Smooth muscle cell (in vitro differentiated cells): ENCODE data around the gene JAK3. TPM values are rescaled to one million over a fixed set of nuclear protein-coding genes. Genes with fewer than 3 reads are reported as not detected.

Experiments
- DNase-seq: peaks from one replicate; lab custom pipeline; 2025; ENCODE audit not compliant: unreplicated experiment; lab: John Stamatoyannopoulos, UW
- H2AFZ ChIP-seq: fragments of 200-600 bp; sonication (generic); 2 replicates; pipeline ENCODE4 v1.6.0; 2016; ENCODE audit warnings: antibody characterized with exemption, low read depth, mild to moderate bottlenecking
- H3F3A ChIP-seq: fragments of 200-600 bp; sonication (generic); 2 replicates; pipeline ENCODE4 v1.6.0; 2017; ENCODE audit warnings: antibody characterized with exemption, low read depth
- H3K27ac ChIP-seq: fragments of 200-600 bp; sonication (generic); 2 replicates; pipeline ENCODE4 v1.5.1; 2016; ENCODE audit warnings: low read depth, mild to moderate bottlenecking
- H3K27me3 ChIP-seq: fragments of 200-600 bp; sonication (generic); 2 replicates; pipeline ENCODE4 v1.6.1; 2016; ENCODE audit warnings: low read depth, mild to moderate bottlenecking
- H3K36me3 ChIP-seq: fragments of 200-600 bp; sonication (generic); 2 replicates; pipeline ENCODE4 v1.5.1; 2016; ENCODE audit warnings: low read depth
- H3K4me1 ChIP-seq: fragments of 200-600 bp; sonication (generic); 2 replicates; pipeline ENCODE4 v1.5.1; 2016; ENCODE audit warnings: low read depth
- H3K4me2 ChIP-seq: fragments of 200-600 bp; sonication (generic); 2 replicates; pipeline ENCODE4 v1.6.0; 2016; ENCODE audit warnings: mild to moderate bottlenecking
- H3K4me3 ChIP-seq: fragments of 200-600 bp; sonication (generic); 2 replicates; pipeline ENCODE4 v1.5.1; 2016; ENCODE audit warnings: mild to moderate bottlenecking
- H3K79me2 ChIP-seq: fragments of 200-600 bp; sonication (generic); 2 replicates; pipeline ENCODE4 v1.6.0; 2016; ENCODE audit warnings: low read depth, mild to moderate bottlenecking
- H3K9ac ChIP-seq: fragments of 200-600 bp; sonication (generic); 2 replicates; pipeline ENCODE4 v1.6.0; 2016; ENCODE audit warnings: low read depth
- H3K9me3 ChIP-seq: fragments of 200-600 bp; sonication (generic); replicated peaks from 2 replicates; pipeline ENCODE4 v1.5.1; 2016; ENCODE audit warnings: low read depth
- H4K20me1 ChIP-seq: fragments of 200-600 bp; sonication (generic); 2 replicates; pipeline ENCODE4 v1.6.0; 2016; ENCODE audit warnings: low read depth
- CTCF ChIP-seq: fragments of 200-600 bp; sonication (generic); IDR thresholded peaks from 2 replicates; pipeline ENCODE4 v1.5.1; 2017; ENCODE audit warnings: borderline replicate concordance, mild to moderate bottlenecking, antibody characterized with exemption; ENCODE audit not compliant: insufficient read depth, poor library complexity, severe bottlenecking
- WGBS: methylation state at CpG from one replicate; pipeline ENCODE4 v1.1.7; 2016; ENCODE audit warnings: low lambda C conversion rate; 5-methylcytosine and 5-hydroxymethylcytosine counted together
- polyA plus RNA-seq: library from polyadenylated mRNA; unstranded; fragments of >200 nt; fragmentation: Nextera tagmentation; extraction: Ambion mirVana; gene quantifications from 2 replicates; pipeline ENCODE4 v1.2.1, GENCODE V29; 2016
- total RNA-seq: library from RNA; depleted of rRNA; stranded (reverse); fragments of >200 nt; gene quantifications from 2 replicates; pipeline ENCODE4 v1.2.3, GENCODE V29; 2014

Gene JAK3
- total and polyA plus RNA-seq, 2 experiments from 2014 or later = 8.8 to 10.7 TPM

GRCh38 chr19:17881701-17882100 is 33.9 kb upstream of the JAK3 start:
- Histone ChIP-seq H3K27ac (no peak overlapping the region), H3K4me3 (no peak overlapping the region), H3K4me1 (no peaks in the 10 kb centered on the region), H2AFZ (no peak overlapping the region), H3F3A (no peaks in the 10 kb centered on the region), H3K4me2 (no peak overlapping the region), H3K9ac (no peak overlapping the region), H3K9me3 (no peaks in the 10 kb centered on the region), H3K79me2 (no peaks in the 10 kb centered on the region), H3K27me3 (no peaks in the 10 kb centered on the region), H3K36me3 (no peaks in the 10 kb centered on the region), H4K20me1 (no peaks in the 10 kb centered on the region)
- no peak for DNase-seq
- WGBS = 79% methylated on average over 7 of the region's 7 CpGs
- no peak for TF ChIP-seq CTCF

GRCh38 chr19:17879466-17879865 is 31.7 kb upstream of the JAK3 start:
- Histone ChIP-seq H3K9ac (no peak overlapping the region), H2AFZ (no peak overlapping the region), H4K20me1 (no peaks in the 10 kb centered on the region), H3K4me2 (no peak overlapping the region), H3F3A (no peaks in the 10 kb centered on the region), H3K4me1 (no peaks in the 10 kb centered on the region), H3K27me3 (peaks cover 4% of the 10 kb centered on the region), H3K4me3 (no peak overlapping the region), H3K36me3 (no peaks in the 10 kb centered on the region), H3K79me2 (no peaks in the 10 kb centered on the region), H3K27ac (no peak overlapping the region), H3K9me3 (no peaks in the 10 kb centered on the region)
- no peak for TF ChIP-seq CTCF
- WGBS = 92% methylated on average over 7 of the region's 7 CpGs
- DNase-seq = no peak

- Histone ChIP-seq H3K36me3 (no peaks in the 10 kb centered on the region), H2AFZ (no peak overlapping the region), H3K9me3 (no peaks in the 10 kb centered on the region)
Measured at GRCh38 chr19:17877696-17878095, 29.9 kb upstream of the JAK3 start.

More at GRCh38 chr19:17877696-17878095, 29.9 kb upstream of the JAK3 start:
- no peak overlapping the region for H3K27ac ChIP-seq
- H4K20me1 ChIP-seq = no peaks in the 10 kb centered on the region
- H3K9ac ChIP-seq = no peak overlapping the region
- TF ChIP-seq CTCF = no peak
- no peak overlapping the region for H3K4me2 ChIP-seq
- H3F3A ChIP-seq = no peaks in the 10 kb centered on the region
- no peaks in the 10 kb centered on the region for H3K4me1 ChIP-seq
- no peak for DNase-seq
- 92% methylated on average over 16 of the region's 16 CpGs for WGBS
- H3K27me3 ChIP-seq = peaks cover 22% of the 10 kb centered on the region
- no peaks in the 10 kb centered on the region for H3K79me2 ChIP-seq
- no peak overlapping the region for H3K4me3 ChIP-seq
